ENCODE results near the gene COQ8A.

GRCh38 chr1:226975259-226976250, 35.5 kb downstream of the COQ8A start:
- TF ChIP-seq ZBTB21 (CRISPR knock-in tag; IDR thresholded peaks at IDR 0.05; ENCODE audit: borderline replicate concordance) (no peak), PREB (CRISPR knock-in tag; IDR thresholded peaks at IDR 0.05; ENCODE audit: borderline replicate concordance) (no peak)

Data from WTC11 (cell line).